ENCODE results near the gene SHISA7. TPM values are rescaled to one million over a fixed set of nuclear protein-coding genes. Genes with fewer than 3 reads are reported as not detected.
A peak's percentile ranks its signal among the peaks of the same experiment; 100 is the strongest.

SHISA7 gene
- polyA plus RNA-seq, 2 of the 4 experiments (the other 2 are of a cell fraction) = 0.01 TPM; not detected in 1

- ChIA-PET CTCF (interaction anchor here (1.0 to 7.0 kb wide), 6 partner anchors 9 to 104 kb away, joined by 3 to 38 read pairs (median 4); no protein-coding TSS in a partner anchor), POLR2A (interaction anchor here (1.2 to 6.5 kb wide), 3 partner anchors 15 to 275 kb away, joined by 4 to 55 read pairs (median 26); partner anchors contain the start of genes PPP1R12C and UBE2S)
- WGBS (ENCODE audit: missing lambda C conversion rate) = 80% methylated on average over 18 of the region's 18 CpGs
- Histone ChIP-seq H3K4me3 (no peak overlapping the region), H3K4me2 (0 out of 3 replicates have a peak overlapping the region, but pooled peaks have one; percentile 4), H3K9me3 (no peaks in the 10 kb centered on the region), H3K4me1 (peaks cover 61% of the 10 kb centered on the region), H3K27ac (peak overlapping the region in 1 of 2 experiments; percentile 19; a peak in 3 of 6 replicates)
- FAIRE-seq = no peak
- no peak for DNase-seq (ENCODE audit: low read depth in 1 of 2, low spot score in 1 of 2)
- ATAC-seq = peak; percentile 6 to 27; a peak in 3 of 6 replicates
- TF ChIP-seq MAFK (IDR thresholded peaks at IDR 0.05; ENCODE audit: partially characterized antibody) (no peak), HOXB5 (CRISPR knock-in tag; IDR thresholded peaks at IDR 0.05) (no peak), HOXA7 (CRISPR knock-in tag; IDR thresholded peaks at IDR 0.05) (no peak), HES2 (IDR thresholded peaks at IDR 0.05) (no peak), MAZ (IDR thresholded peaks at IDR 0.05; ENCODE audit: borderline replicate concordance, low read depth, low read length) (no peak), SMC3 (IDR thresholded peaks at IDR 0.05) (no peak), HEYL (CRISPR knock-in tag; IDR thresholded peaks at IDR 0.05) (no peak), RNF2 (IDR thresholded peaks at IDR 0.05; ENCODE audit: borderline replicate concordance, low read depth) (no peak), HOXB13 (CRISPR knock-in tag; IDR thresholded peaks at IDR 0.05; ENCODE audit: low read depth) (no peak), POLR2AphosphoS2 (conservative IDR thresholded peaks at IDR 0.05; ENCODE audit: low read length) (0 out of 2 replicates have a peak, but pooled peaks have one; percentile 3), E2F6 (IDR thresholded peaks at IDR 0.05; ENCODE audit: borderline replicate concordance, low read depth) (no peak), BCL3 (IDR thresholded peaks at IDR 0.05) (0 out of 3 replicates have a peak, but pooled peaks have one; percentile 28), TFCP2L1 (CRISPR knock-in tag; IDR thresholded peaks at IDR 0.05) (no peak), HMGXB4 (CRISPR knock-in tag; IDR thresholded peaks at IDR 0.05; ENCODE audit: borderline replicate concordance) (no peak), JUN (IDR thresholded peaks at IDR 0.05) (no peak; a peak in 1 of 5 replicates), NFE2L2 (conservative IDR thresholded peaks at IDR 0.05; ENCODE audit: low read length) (no peak), FOSL2 (IDR thresholded peaks at IDR 0.05) (no peak), FOSL2 (CRISPR knock-in tag; IDR thresholded peaks at IDR 0.05) (peak; percentile 28), ZFP36 (IDR thresholded peaks at IDR 0.05; ENCODE audit: borderline replicate concordance, partially characterized antibody) (no peak), CEBPB (IDR thresholded peaks at IDR 0.05) (peak in 1 of 2 experiments; percentile 74; a peak in 2 of 4 replicates), JUNB (IDR thresholded peaks at IDR 0.05) (no peak), EHF (CRISPR knock-in tag; IDR thresholded peaks at IDR 0.05) (no peak), CHD2 (IDR thresholded peaks at IDR 0.05; ENCODE audit: low read length, partially characterized antibody) (no peak), MYC (IDR thresholded peaks at IDR 0.05; ENCODE audit: borderline replicate concordance, low read length) (no peak), MAX (IDR thresholded peaks at IDR 0.05) (peak; percentile 17; the same call in 1 of the 2 replicates), ZSCAN20 (CRISPR knock-in tag; IDR thresholded peaks at IDR 0.05) (no peak), NR3C1 (IDR thresholded peaks at IDR 0.05) (no peak), PBX3 (IDR thresholded peaks at IDR 0.05) (0 out of 2 replicates have a peak, but pooled peaks have one; percentile 55)
These were observed 51.1 kb downstream of the SHISA7 start for GRCh38 chr19:55391702-55392615.
